Measurements from ENCODE around the gene LRRC63. TPM values are rescaled to one million over a fixed set of nuclear protein-coding genes. Genes with fewer than 3 reads are reported as not detected.
A peak's percentile ranks its signal among the peaks of the same experiment; 100 is the strongest.

The LRRC63 gene
- total and polyA plus RNA-seq, 8 donors = 0.10 to 0.65 (median 0.35) TPM

DNA sequence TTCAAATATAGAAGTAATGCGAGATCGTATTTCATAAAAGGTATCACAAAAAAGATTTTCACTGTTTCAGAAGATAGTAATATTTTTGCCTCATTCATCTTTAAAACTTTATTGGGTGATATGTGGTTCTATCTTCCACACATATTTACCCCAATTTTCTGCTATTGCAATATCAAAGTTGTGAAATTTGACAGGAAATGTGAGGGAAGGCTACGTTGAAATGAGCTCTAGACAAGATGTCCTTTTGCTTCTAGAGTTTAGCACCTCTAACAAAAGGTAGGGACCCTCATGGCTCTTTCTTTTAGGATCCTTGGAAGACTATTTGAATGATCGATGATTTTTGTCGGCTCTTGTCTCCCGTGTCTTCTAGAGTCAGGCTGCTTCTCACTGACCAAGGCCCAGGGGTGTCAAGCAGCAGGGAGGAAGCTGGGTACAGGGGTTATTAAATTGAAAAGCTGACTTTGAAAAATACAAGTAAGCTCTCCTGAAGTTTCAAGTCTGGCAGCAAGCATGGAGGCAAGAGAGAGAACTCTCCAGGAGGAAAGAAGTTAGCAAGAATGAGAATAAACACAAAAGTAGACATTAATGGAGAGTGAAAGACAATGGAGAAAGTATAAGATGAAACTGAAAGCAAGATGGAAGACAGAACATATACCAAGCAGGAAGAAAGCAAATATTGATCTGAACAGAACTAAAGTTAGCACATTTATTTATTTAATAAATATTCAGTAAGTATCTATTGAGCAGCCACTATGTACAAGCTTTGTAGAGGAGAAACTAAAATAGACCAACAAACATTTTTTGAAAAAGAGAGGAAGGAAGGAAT is 101.9 kb downstream of the LRRC63 start:
- TF ChIP-seq, protein P1, sequence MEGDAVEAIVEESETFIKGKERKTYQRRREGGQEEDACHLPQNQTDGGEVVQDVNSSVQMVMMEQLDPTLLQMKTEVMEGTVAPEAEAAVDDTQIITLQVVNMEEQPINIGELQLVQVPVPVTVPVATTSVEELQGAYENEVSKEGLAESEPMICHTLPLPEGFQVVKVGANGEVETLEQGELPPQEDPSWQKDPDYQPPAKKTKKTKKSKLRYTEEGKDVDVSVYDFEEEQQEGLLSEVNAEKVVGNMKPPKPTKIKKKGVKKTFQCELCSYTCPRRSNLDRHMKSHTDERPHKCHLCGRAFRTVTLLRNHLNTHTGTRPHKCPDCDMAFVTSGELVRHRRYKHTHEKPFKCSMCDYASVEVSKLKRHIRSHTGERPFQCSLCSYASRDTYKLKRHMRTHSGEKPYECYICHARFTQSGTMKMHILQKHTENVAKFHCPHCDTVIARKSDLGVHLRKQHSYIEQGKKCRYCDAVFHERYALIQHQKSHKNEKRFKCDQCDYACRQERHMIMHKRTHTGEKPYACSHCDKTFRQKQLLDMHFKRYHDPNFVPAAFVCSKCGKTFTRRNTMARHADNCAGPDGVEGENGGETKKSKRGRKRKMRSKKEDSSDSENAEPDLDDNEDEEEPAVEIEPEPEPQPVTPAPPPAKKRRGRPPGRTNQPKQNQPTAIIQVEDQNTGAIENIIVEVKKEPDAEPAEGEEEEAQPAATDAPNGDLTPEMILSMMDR (IDR thresholded peaks at IDR 0.05) = no peak
- ATAC-seq = no peak
- Histone ChIP-seq H3K36me3 (no peaks in the 10 kb centered on the region), H3K27me3 (no peaks in the 10 kb centered on the region), H3K4me1 (peaks cover 0 to 24% of the 10 kb centered on the region in 2 donors), H3K9me3 (peaks cover 0 to 5% of the 10 kb centered on the region in 2 donors), H3K27ac (peak overlapping the region in 1 of 2 donors; percentile 56), H3K4me3 (no peak overlapping the region)
- intact Hi-C loops (cut with DNase I) = no loop called here
- no peak for DNase-seq

- intact Hi-C loops (cut with DNase I) = no loop called here
- no peaks in the 10 kb centered on the region for H3K27me3 ChIP-seq
- H3K36me3 ChIP-seq = no peaks in the 10 kb centered on the region
- no peak overlapping the region for H3K4me3 ChIP-seq
- H3K9me3 ChIP-seq = peaks cover 0 to 5% of the 10 kb centered on the region in 2 donors
- TF ChIP-seq, protein P1 (IDR thresholded peaks at IDR 0.05) = no peak
- DNase-seq (no peak), ATAC-seq (no peak)
- no peak overlapping the region for H3K27ac ChIP-seq
- peaks cover 0 to 33% of the 10 kb centered on the region in 2 donors for H3K4me1 ChIP-seq
Measured at GRCh38 chr13:46314587-46314986, 102.9 kb downstream of the LRRC63 start.

DNA sequence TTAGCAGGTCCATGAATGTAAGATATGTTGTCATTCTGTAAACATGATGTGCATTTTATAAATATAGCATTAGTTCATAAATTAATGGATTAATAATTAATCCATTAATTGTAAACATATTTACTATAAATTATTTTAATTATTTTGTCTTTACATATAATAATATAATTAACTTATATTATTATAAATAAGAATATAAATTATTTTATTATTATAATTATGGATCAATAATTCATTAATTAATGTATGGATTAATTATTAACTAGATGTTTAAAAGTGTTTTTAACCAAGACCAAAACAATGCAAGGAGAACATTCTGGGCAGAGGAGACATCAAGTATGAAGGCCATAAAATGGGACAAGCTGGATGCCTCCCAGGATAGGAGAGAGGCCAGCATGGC is 103.3 kb downstream of the LRRC63 start:
- Histone ChIP-seq H3K27me3 (no peaks in the 10 kb centered on the region), H3K27ac (no peak overlapping the region), H3K9me3 (peaks cover 0 to 5% of the 10 kb centered on the region in 2 donors), H3K36me3 (no peaks in the 10 kb centered on the region), H3K4me3 (no peak overlapping the region), H3K4me1 (peaks cover 0 to 36% of the 10 kb centered on the region in 2 donors)
- TF ChIP-seq, protein P1 (IDR thresholded peaks at IDR 0.05) = no peak
- intact Hi-C loops (cut with DNase I) = no loop called here
- no peak for DNase-seq
- no peak for ATAC-seq

DNA sequence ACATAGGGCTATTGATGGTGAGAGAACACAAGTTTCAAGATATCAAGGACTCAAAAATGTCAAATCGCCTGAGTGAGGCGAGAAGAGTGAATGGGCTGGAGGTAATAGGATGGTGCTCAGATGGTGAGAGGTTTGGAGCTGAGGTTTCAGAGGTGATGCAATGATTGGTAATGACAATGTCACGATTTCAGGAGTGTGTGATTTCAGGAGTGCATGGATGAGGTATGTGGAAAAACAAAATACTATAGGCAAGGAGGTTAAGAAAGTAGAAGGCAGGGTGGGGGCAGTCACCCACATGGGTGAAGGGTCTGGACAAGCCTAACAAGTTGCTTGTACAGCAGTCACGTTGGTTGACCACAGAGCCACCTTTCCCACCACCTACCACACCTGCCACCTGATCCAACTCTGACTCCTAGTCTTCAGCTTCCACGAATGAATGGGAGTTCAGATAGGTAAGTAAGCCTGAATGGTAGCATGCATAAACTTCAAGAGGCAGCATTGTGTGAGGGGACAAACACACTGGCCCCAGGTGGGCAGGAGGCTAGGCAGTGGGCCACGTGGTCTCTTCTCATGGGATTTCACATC is 103.9 kb downstream of the LRRC63 start:
- H3K27ac ChIP-seq = no peak overlapping the region
- intact Hi-C loops (cut with DNase I) = no loop called here
- DNase-seq = no peak

DNA sequence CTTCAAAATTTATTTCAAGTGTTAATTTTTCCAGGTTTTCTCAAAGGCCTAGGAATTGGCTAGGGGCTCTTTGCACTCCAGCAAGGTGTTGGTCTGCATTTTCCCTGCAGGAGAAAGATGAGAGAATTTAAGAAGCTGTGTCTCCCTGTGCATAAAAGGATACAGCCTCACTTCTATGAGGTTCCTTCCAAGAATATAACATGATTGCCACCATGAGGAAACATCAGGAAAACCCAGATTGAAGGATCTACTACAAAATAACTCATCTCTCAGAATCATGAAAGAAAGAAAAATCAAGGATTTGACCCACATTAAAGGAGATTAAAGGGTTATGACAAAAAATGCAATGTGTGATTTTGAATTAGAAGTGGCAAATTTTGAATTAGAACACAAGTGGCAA is 105.4 kb downstream of the LRRC63 start:
- DNase-seq (no peak), ATAC-seq (no peak)
- TF ChIP-seq, protein P1 (IDR thresholded peaks at IDR 0.05) = no peak
- intact Hi-C loops (cut with DNase I) = no loop called here
- no peaks in the 10 kb centered on the region for H3K36me3 ChIP-seq
- no peaks in the 10 kb centered on the region for H3K9me3 ChIP-seq
- no peaks in the 10 kb centered on the region for H3K27me3 ChIP-seq
- H3K4me3 ChIP-seq = no peak overlapping the region
- peaks cover 0 to 52% of the 10 kb centered on the region in 2 donors for H3K4me1 ChIP-seq
- H3K27ac ChIP-seq = no peak overlapping the region

More for the DNA sequence above, 103.9 kb downstream of the LRRC63 start:
- ATAC-seq = no peak
- no peaks in the 10 kb centered on the region for H3K36me3 ChIP-seq
- no peak overlapping the region for H3K4me3 ChIP-seq
- TF ChIP-seq, protein P1 (IDR thresholded peaks at IDR 0.05) = no peak
- H3K27me3 ChIP-seq = no peaks in the 10 kb centered on the region
- peaks cover 0 to 39% of the 10 kb centered on the region in 2 donors for H3K4me1 ChIP-seq
- peaks cover 0 to 5% of the 10 kb centered on the region in 2 donors for H3K9me3 ChIP-seq
